HFFc6 (cell line): Measurements from ENCODE around the gene PPIL6. TPM values are rescaled to one million over a fixed set of nuclear protein-coding genes. Genes with fewer than 3 reads are reported as not detected.

Experiments
- DNase-seq: peaks from one replicate; pipeline ENCODE4 v3.0.0-alpha.2; 2018
- H3K27ac Mint-ChIP-seq: 2 replicates; pipeline ENCODE4 v1.8.0; 2020; ENCODE audit warnings: mild to moderate bottlenecking, mixed read lengths
- H3K27me3 Mint-ChIP-seq: 2 replicates; pipeline ENCODE4 v1.8.0; 2021; ENCODE audit warnings: mild to moderate bottlenecking, moderate library complexity, mixed read lengths; ENCODE audit not compliant: insufficient read depth
- H3K36me3 Mint-ChIP-seq: 2 replicates; pipeline ENCODE4 v1.8.0; 2021; ENCODE audit warnings: low read depth, mixed read lengths
- H3K4me1 Mint-ChIP-seq: 2 replicates; pipeline ENCODE4 v1.8.0; 2020; ENCODE audit warnings: low read depth, mixed read lengths
- H3K4me3 Mint-ChIP-seq: 2 replicates; pipeline ENCODE4 v1.8.0; 2020; ENCODE audit warnings: mild to moderate bottlenecking, moderate library complexity, mixed read lengths
- H3K9me3 Mint-ChIP-seq: 2 replicates; pipeline ENCODE4 v1.8.0; 2020; ENCODE audit warnings: mild to moderate bottlenecking, mixed read lengths
- CTCF ChIP-seq: fragments of 200-600 bp; sonication (generic); IDR thresholded peaks from 2 replicates; pipeline ENCODE4 v1.5.0; 2021; ENCODE audit warnings: antibody characterized with exemption, mild to moderate bottlenecking
- total RNA-seq, 6 experiments: library from RNA; stranded (reverse); fragmentation: NEBNext Ultra II Directional; extraction: Animal tissue kit (Norgen Biotek cat#: 25700); gene quantifications; 2 replicates in 1 of 6; 3 replicates in 5 of 6; pipeline ENCODE4 v1.2.3, GENCODE V29; 2021

The PPIL6 gene
- total RNA-seq, 6 experiments from 2014 or later = 0.21 to 0.53 (median 0.43) TPM; not detected in 1

GRCh38 chr6:109453594-109454495, 13.4 kb upstream of the PPIL6 start:
- peaks cover 6% of the 10 kb centered on the region for H3K27me3 Mint-ChIP-seq
- H3K4me1 Mint-ChIP-seq = peaks cover 37% of the 10 kb centered on the region
- no peaks in the 10 kb centered on the region for H3K9me3 Mint-ChIP-seq
- peaks cover 4% of the 10 kb centered on the region; the same call in 1 of the 2 replicates for H3K36me3 Mint-ChIP-seq
- H3K4me3 Mint-ChIP-seq = peak overlapping the region; percentile 99
- 0 out of 2 replicates have a peak, but pooled peaks have one; percentile 8 for TF ChIP-seq CTCF
- DNase-seq = no peak
- peak overlapping the region; percentile 75 for H3K27ac Mint-ChIP-seq

DNA sequence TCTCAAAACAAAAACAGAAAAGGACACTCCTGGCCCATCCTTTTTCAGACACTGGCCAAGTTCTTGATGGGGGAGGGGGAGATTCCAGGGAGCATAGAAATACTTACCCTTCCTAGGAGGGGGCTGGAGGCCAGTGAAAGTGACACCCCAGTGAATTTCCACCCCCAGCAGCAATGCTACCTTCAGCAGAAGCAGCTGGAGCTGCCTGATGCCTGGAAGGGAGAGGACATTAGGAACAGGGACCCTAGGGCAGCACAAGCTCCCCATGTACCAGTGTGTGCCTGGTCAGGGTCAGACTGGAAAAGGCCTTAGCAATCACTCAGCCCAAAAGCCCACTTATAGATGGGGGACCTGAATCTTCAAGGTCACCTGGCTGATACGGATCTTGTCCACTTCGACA, 12.7 kb upstream of the PPIL6 start:
- no peak for TF ChIP-seq CTCF
- Mint-ChIP-seq H3K4me1 (peaks cover 30% of the 10 kb centered on the region), H3K9me3 (no peaks in the 10 kb centered on the region), H3K4me3 (no peak overlapping the region), H3K27ac (no peak overlapping the region), H3K27me3 (peaks cover 6% of the 10 kb centered on the region), H3K36me3 (peaks cover 4% of the 10 kb centered on the region; the same call in 1 of the 2 replicates)
- DNase-seq = no peak

GRCh38 chr6:109452181-109452580, 11.8 kb upstream of the PPIL6 start:
- peaks cover 4% of the 10 kb centered on the region for H3K27me3 Mint-ChIP-seq
- no peak overlapping the region for H3K4me3 Mint-ChIP-seq
- H3K9me3 Mint-ChIP-seq = no peaks in the 10 kb centered on the region
- H3K27ac Mint-ChIP-seq = no peak overlapping the region
- H3K36me3 Mint-ChIP-seq = peaks cover 4% of the 10 kb centered on the region; the same call in 1 of the 2 replicates
- H3K4me1 Mint-ChIP-seq = peaks cover 20% of the 10 kb centered on the region
- no peak for DNase-seq
- no peak for TF ChIP-seq CTCF

- DNase-seq = no peak
- H3K36me3 Mint-ChIP-seq = peaks cover 8% of the 10 kb centered on the region
- H3K27me3 Mint-ChIP-seq = peaks cover 4% of the 10 kb centered on the region
- peaks cover 12% of the 10 kb centered on the region for H3K4me1 Mint-ChIP-seq
- no peaks in the 10 kb centered on the region for H3K9me3 Mint-ChIP-seq
- no peak overlapping the region for H3K4me3 Mint-ChIP-seq
- no peak overlapping the region for H3K27ac Mint-ChIP-seq
- TF ChIP-seq CTCF = no peak
Measured at GRCh38 chr6:109451376-109451775, 10.9 kb upstream of the PPIL6 start.

GRCh38 chr6:109450801-109451200, 10.4 kb upstream of the PPIL6 start:
- Mint-ChIP-seq H3K4me3 (no peak overlapping the region), H3K4me1 (peaks cover 10% of the 10 kb centered on the region), H3K27me3 (peaks cover 4% of the 10 kb centered on the region), H3K9me3 (no peaks in the 10 kb centered on the region), H3K27ac (no peak overlapping the region), H3K36me3 (peaks cover 10% of the 10 kb centered on the region)
- DNase-seq = no peak
- no peak for TF ChIP-seq CTCF
